Neural cell (in vitro differentiated cells): ENCODE data around the gene NELL2. TPM values are rescaled to one million over a fixed set of nuclear protein-coding genes. Genes with fewer than 3 reads are reported as not detected.

Experiments
- H2AFZ ChIP-seq: fragments of 200-600, 300-800 bp; sonication (generic), shearing (Covaris generic); 2 replicates; pipeline ENCODE4 v1.6.0; 2014; ENCODE audit warnings: low read depth, mild to moderate bottlenecking, antibody characterized with exemption, low read length, moderate library complexity
- H3F3A ChIP-seq: fragments of 200-600 bp; shearing (Covaris generic); 2 replicates; pipeline ENCODE4 v1.6.1; 2016; ENCODE audit warnings: mild to moderate bottlenecking, moderate library complexity, mixed read lengths, antibody characterized with exemption, low read length; ENCODE audit not compliant: insufficient read depth, poor library complexity, severe bottlenecking
- H3K27ac ChIP-seq: fragments of 200-600, 300-800 bp; sonication (generic), shearing (Covaris generic); 2 replicates; pipeline ENCODE4 v1.5.1; 2014; ENCODE audit warnings: mild to moderate bottlenecking, low read length, moderate library complexity
- H3K27me3 ChIP-seq: fragments of 300-800, 200-600 bp; sonication (generic), shearing (Covaris generic); 2 replicates; pipeline ENCODE4 v1.6.0; 2014; ENCODE audit warnings: mild to moderate bottlenecking, low read depth, low read length, moderate library complexity; ENCODE audit not compliant: insufficient read depth
- H3K36me3 ChIP-seq: fragments of 300-800, 200-600 bp; sonication (generic), shearing (Covaris generic); 2 replicates; pipeline ENCODE4 v1.5.1; 2014; ENCODE audit warnings: mild to moderate bottlenecking, antibody characterized with exemption, low read length, moderate library complexity; ENCODE audit not compliant: insufficient read depth
- H3K4me2 ChIP-seq: fragments of 300-800, 200-600 bp; sonication (generic), shearing (Covaris generic); 2 replicates; pipeline ENCODE4 v1.6.0; 2014; ENCODE audit warnings: mild to moderate bottlenecking, low read length
- H3K4me3 ChIP-seq: fragments of 300-800, 200-600 bp; sonication (generic), shearing (Covaris generic); 2 replicates; pipeline ENCODE4 v1.5.1; 2014; ENCODE audit warnings: mild to moderate bottlenecking, low read length, moderate library complexity
- H3K79me2 ChIP-seq: fragments of 200-600 bp; shearing (Covaris generic); replicated peaks from 2 replicates; pipeline ENCODE4 v1.6.0; 2014; ENCODE audit warnings: mild to moderate bottlenecking, low read length, moderate library complexity; ENCODE audit not compliant: insufficient read depth
- H3K9ac ChIP-seq: fragments of 300-800, 200-600 bp; sonication (generic), shearing (Covaris generic); 2 replicates; pipeline ENCODE4 v1.6.1; 2016; ENCODE audit warnings: mild to moderate bottlenecking, low read length, mixed read lengths
- H3K9me2 ChIP-seq: fragments of 200-600 bp; shearing (Covaris generic); 2 replicates; pipeline ENCODE4 v1.6.1; 2016; ENCODE audit warnings: mild to moderate bottlenecking, low read length, mixed read lengths; ENCODE audit not compliant: insufficient read depth
- H3K9me3 ChIP-seq: fragments of 200-600, 300-800 bp; sonication (generic), shearing (Covaris generic); 2 replicates; pipeline ENCODE4 v1.6.1; 2016; ENCODE audit warnings: mild to moderate bottlenecking, mixed run types, low read length, moderate library complexity, mixed read lengths
- H4K20me1 ChIP-seq: fragments of 200-600 bp; shearing (Covaris generic); 2 replicates; pipeline ENCODE4 v1.6.1; 2016; ENCODE audit warnings: mild to moderate bottlenecking, mixed run types; ENCODE audit not compliant: insufficient read depth
- EP300 ChIP-seq: fragments of 450-650 bp; conservative IDR thresholded peaks from 2 replicates; pipeline ENCODE4 v1.6.1; 2014; ENCODE audit warnings: antibody characterized with exemption, mild to moderate bottlenecking, moderate library complexity; ENCODE audit not compliant: poor library complexity, severe bottlenecking
- EZH2 ChIP-seq: fragments of 200-600, 300-800 bp; shearing (Covaris generic), sonication (generic); IDR thresholded peaks from 2 replicates; pipeline ENCODE4 v1.6.1; 2014; ENCODE audit warnings: antibody characterized with exemption, low read length, borderline replicate concordance, mild to moderate bottlenecking; ENCODE audit not compliant: insufficient read depth, poor library complexity, severe bottlenecking
- MXI1 ChIP-seq: fragments of 450-650 bp; conservative IDR thresholded peaks from 2 replicates; pipeline ENCODE4 v1.6.1; 2014; ENCODE audit warnings: antibody characterized with exemption, mild to moderate bottlenecking; ENCODE audit not compliant: poor library complexity, severe bottlenecking
- POLR2AphosphoS5 ChIP-seq: IDR thresholded peaks from 2 replicates; pipeline ENCODE4 v1.6.1; 2012
- RAD21 ChIP-seq: fragments of 450-650 bp; conservative IDR thresholded peaks from 2 replicates; pipeline ENCODE4 v1.6.1; 2014; ENCODE audit warnings: antibody characterized with exemption, mild to moderate bottlenecking, moderate library complexity
- SMC3 ChIP-seq: fragments of 450-650 bp; conservative IDR thresholded peaks from 2 replicates; pipeline ENCODE4 v1.6.1; 2014; ENCODE audit warnings: antibody characterized with exemption, mild to moderate bottlenecking, moderate library complexity; ENCODE audit not compliant: poor library complexity
- TAF1 ChIP-seq: IDR thresholded peaks from 2 replicates; pipeline ENCODE4 v1.6.1; 2012; ENCODE audit warnings: low read depth
- polyA plus RNA-seq: library from polyadenylated mRNA; depleted of rRNA; stranded (reverse); fragments of >200 nt; gene quantifications from 2 replicates; pipeline ENCODE4 v1.2.3, GENCODE V29; 2014
- TF ChIP-seq, protein P1 (sequence below): fragments of 450-650 bp; IDR thresholded peaks from 2 replicates; pipeline ENCODE4 v1.5.1; 2014; ENCODE audit warnings: antibody characterized with exemption, mild to moderate bottlenecking, moderate library complexity; ENCODE audit not compliant: poor library complexity, severe bottlenecking
- TF ChIP-seq, protein P2 (sequence below): IDR thresholded peaks from 2 replicates; pipeline ENCODE4 v1.6.1; 2012; ENCODE audit warnings: borderline replicate concordance

The NELL2 gene
- polyA plus RNA-seq, 1 donor from 2014 or later = 41.8 TPM

GRCh38 chr12:44581642-44582242 is 294.4 kb downstream of the NELL2 start:
- H3K9me3 ChIP-seq = no peaks in the 10 kb centered on the region
- H4K20me1 ChIP-seq = no peaks in the 10 kb centered on the region
- H3K9ac ChIP-seq = no peak overlapping the region
- H3K27ac ChIP-seq = no peak overlapping the region
- H3K4me2 ChIP-seq = no peak overlapping the region
- no peak overlapping the region for H2AFZ ChIP-seq
- no peaks in the 10 kb centered on the region for H3K9me2 ChIP-seq
- H3K79me2 ChIP-seq = no peaks in the 10 kb centered on the region
- H3K36me3 ChIP-seq = no peaks in the 10 kb centered on the region
- H3K27me3 ChIP-seq = no peaks in the 10 kb centered on the region
- TF ChIP-seq EZH2 (no peak), RAD21 (no peak), MXI1 (no peak), TAF1 (no peak), POLR2AphosphoS5 (no peak), EP300 (no peak), SMC3 (no peak)
- TF ChIP-seq, protein P1, sequence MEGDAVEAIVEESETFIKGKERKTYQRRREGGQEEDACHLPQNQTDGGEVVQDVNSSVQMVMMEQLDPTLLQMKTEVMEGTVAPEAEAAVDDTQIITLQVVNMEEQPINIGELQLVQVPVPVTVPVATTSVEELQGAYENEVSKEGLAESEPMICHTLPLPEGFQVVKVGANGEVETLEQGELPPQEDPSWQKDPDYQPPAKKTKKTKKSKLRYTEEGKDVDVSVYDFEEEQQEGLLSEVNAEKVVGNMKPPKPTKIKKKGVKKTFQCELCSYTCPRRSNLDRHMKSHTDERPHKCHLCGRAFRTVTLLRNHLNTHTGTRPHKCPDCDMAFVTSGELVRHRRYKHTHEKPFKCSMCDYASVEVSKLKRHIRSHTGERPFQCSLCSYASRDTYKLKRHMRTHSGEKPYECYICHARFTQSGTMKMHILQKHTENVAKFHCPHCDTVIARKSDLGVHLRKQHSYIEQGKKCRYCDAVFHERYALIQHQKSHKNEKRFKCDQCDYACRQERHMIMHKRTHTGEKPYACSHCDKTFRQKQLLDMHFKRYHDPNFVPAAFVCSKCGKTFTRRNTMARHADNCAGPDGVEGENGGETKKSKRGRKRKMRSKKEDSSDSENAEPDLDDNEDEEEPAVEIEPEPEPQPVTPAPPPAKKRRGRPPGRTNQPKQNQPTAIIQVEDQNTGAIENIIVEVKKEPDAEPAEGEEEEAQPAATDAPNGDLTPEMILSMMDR = no peak
- TF ChIP-seq, protein P2, sequence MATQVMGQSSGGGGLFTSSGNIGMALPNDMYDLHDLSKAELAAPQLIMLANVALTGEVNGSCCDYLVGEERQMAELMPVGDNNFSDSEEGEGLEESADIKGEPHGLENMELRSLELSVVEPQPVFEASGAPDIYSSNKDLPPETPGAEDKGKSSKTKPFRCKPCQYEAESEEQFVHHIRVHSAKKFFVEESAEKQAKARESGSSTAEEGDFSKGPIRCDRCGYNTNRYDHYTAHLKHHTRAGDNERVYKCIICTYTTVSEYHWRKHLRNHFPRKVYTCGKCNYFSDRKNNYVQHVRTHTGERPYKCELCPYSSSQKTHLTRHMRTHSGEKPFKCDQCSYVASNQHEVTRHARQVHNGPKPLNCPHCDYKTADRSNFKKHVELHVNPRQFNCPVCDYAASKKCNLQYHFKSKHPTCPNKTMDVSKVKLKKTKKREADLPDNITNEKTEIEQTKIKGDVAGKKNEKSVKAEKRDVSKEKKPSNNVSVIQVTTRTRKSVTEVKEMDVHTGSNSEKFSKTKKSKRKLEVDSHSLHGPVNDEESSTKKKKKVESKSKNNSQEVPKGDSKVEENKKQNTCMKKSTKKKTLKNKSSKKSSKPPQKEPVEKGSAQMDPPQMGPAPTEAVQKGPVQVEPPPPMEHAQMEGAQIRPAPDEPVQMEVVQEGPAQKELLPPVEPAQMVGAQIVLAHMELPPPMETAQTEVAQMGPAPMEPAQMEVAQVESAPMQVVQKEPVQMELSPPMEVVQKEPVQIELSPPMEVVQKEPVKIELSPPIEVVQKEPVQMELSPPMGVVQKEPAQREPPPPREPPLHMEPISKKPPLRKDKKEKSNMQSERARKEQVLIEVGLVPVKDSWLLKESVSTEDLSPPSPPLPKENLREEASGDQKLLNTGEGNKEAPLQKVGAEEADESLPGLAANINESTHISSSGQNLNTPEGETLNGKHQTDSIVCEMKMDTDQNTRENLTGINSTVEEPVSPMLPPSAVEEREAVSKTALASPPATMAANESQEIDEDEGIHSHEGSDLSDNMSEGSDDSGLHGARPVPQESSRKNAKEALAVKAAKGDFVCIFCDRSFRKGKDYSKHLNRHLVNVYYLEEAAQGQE = no peak
- no peak overlapping the region for H3K4me3 ChIP-seq
- no peaks in the 10 kb centered on the region for H3F3A ChIP-seq

- no peaks in the 10 kb centered on the region for H3K36me3 ChIP-seq
- H2AFZ ChIP-seq = no peak overlapping the region
- H3K27me3 ChIP-seq = no peaks in the 10 kb centered on the region
- H3K27ac ChIP-seq = no peak overlapping the region
- H3K4me2 ChIP-seq = no peak overlapping the region
- H3K79me2 ChIP-seq = no peaks in the 10 kb centered on the region
- no peaks in the 10 kb centered on the region for H3K9me3 ChIP-seq
- H3K4me3 ChIP-seq = no peak overlapping the region
- H4K20me1 ChIP-seq = no peaks in the 10 kb centered on the region
- TF ChIP-seq, protein P2 = no peak
- H3K9me2 ChIP-seq = no peaks in the 10 kb centered on the region
- no peaks in the 10 kb centered on the region for H3F3A ChIP-seq
- H3K9ac ChIP-seq = no peak overlapping the region
Measured at GRCh38 chr12:44574586-44574985, 301.5 kb downstream of the NELL2 start.
